HepG2 (cell line): ENCODE results near the gene OS9. TPM values are rescaled to one million over a fixed set of nuclear protein-coding genes. Genes with fewer than 3 reads are reported as not detected.

ENCODE experiments used
- ATF7 ChIP-seq, 2 experiments: fragments of 450-650 bp in 1 of 2; sonication (generic) in 1 of 2; formaldehyde crosslinking in 1 of 2; IDR thresholded peaks; 2 replicates each; pipeline versions ENCODE4 v1.4.0 to v1.6.1; 2016 to 2020; ENCODE audit warnings: antibody characterized with exemption in 1 of 2, mild to moderate bottlenecking in 1 of 2, missing genetic modification reagents in 1 of 2
- FOSL1 ChIP-seq: sonication (generic); formaldehyde crosslinking; IDR thresholded peaks from 2 replicates; pipeline ENCODE4 v1.9.0; 2021; ENCODE audit warnings: missing genetic modification reagents, borderline replicate concordance
- FOXJ3 ChIP-seq: sonication (generic); formaldehyde crosslinking; IDR thresholded peaks from 2 replicates; pipeline ENCODE4 v1.4.0; 2020; ENCODE audit warnings: missing genetic modification reagents, mild to moderate bottlenecking, borderline replicate concordance
- GZF1 ChIP-seq: sonication (generic); formaldehyde crosslinking; IDR thresholded peaks from 2 replicates; pipeline ENCODE4 v1.5.1; 2020; ENCODE audit warnings: mild to moderate bottlenecking, missing genetic modification reagents
- HES4 ChIP-seq: sonication (generic); formaldehyde crosslinking; IDR thresholded peaks from 2 replicates; pipeline ENCODE4 v1.9.0; 2021; ENCODE audit warnings: mild to moderate bottlenecking, missing genetic modification reagents, borderline replicate concordance
- IRF2 ChIP-seq: IDR thresholded peaks from 2 replicates; pipeline ENCODE4 v1.6.1; 2018; ENCODE audit warnings: missing genetic modification reagents, missing compliant biosample characterization
- MAFG ChIP-seq: sonication (generic); formaldehyde crosslinking; IDR thresholded peaks from 2 replicates; pipeline ENCODE4 v1.5.1; 2020; ENCODE audit warnings: mild to moderate bottlenecking, missing genetic modification reagents
- MED1 ChIP-seq: sonication (generic); formaldehyde crosslinking; IDR thresholded peaks from 2 replicates; pipeline ENCODE4 v1.4.0; 2020; ENCODE audit warnings: missing genetic modification reagents
- NRL ChIP-seq: sonication (generic); formaldehyde crosslinking; IDR thresholded peaks from 2 replicates; pipeline ENCODE4 v1.5.0; 2020; ENCODE audit warnings: missing genetic modification reagents, mild to moderate bottlenecking, moderate library complexity, borderline replicate concordance
- PCBP1 ChIP-seq: fragments of 200-400 bp; formaldehyde crosslinking; IDR thresholded peaks from 2 replicates; pipeline ENCODE4 v1.6.1; 2017; ENCODE audit warnings: mild to moderate bottlenecking, low read depth, low read length, borderline replicate concordance
- PHF20 ChIP-seq: sonication (generic); formaldehyde crosslinking; IDR thresholded peaks from 2 replicates; pipeline ENCODE4 v1.5.0; 2020; ENCODE audit warnings: mild to moderate bottlenecking, missing genetic modification reagents
- RFXAP ChIP-seq: sonication (generic); formaldehyde crosslinking; IDR thresholded peaks from 2 replicates; pipeline ENCODE4 v1.4.0; 2020; ENCODE audit warnings: missing genetic modification reagents, borderline replicate concordance
- TCF7L2 ChIP-seq: IDR thresholded peaks from 2 replicates; pipeline ENCODE4 v1.6.1; 2011; ENCODE audit warnings: mild to moderate bottlenecking, low read depth, low read length, moderate library complexity
- TOE1 ChIP-seq: sonication (generic); formaldehyde crosslinking; IDR thresholded peaks from 2 replicates; pipeline ENCODE4 v1.4.0; 2020; ENCODE audit warnings: mild to moderate bottlenecking, missing genetic modification reagents
- ZBTB38 ChIP-seq: sonication (generic); formaldehyde crosslinking; IDR thresholded peaks from 2 replicates; pipeline ENCODE4 v1.5.1; 2020; ENCODE audit warnings: mild to moderate bottlenecking, missing genetic modification reagents
- ZNF251 ChIP-seq: sonication (generic); formaldehyde crosslinking; IDR thresholded peaks from 2 replicates; pipeline ENCODE4 v1.9.0; 2021; ENCODE audit warnings: mild to moderate bottlenecking, missing genetic modification reagents
- ZNF296 ChIP-seq: sonication (generic); formaldehyde crosslinking; conservative IDR thresholded peaks from 2 replicates; pipeline ENCODE4 v1.5.0; 2020; ENCODE audit warnings: mild to moderate bottlenecking, missing genetic modification reagents
- ZNF317 ChIP-seq: sonication (generic); formaldehyde crosslinking; IDR thresholded peaks from 2 replicates; pipeline ENCODE4 v1.5.0; 2020; ENCODE audit warnings: mild to moderate bottlenecking, missing genetic modification reagents
- ZNF496 ChIP-seq: sonication (generic); formaldehyde crosslinking; IDR thresholded peaks from 2 replicates; pipeline ENCODE4 v1.8.1; 2023; ENCODE audit warnings: mild to moderate bottlenecking, moderate library complexity, missing genetic modification reagents; ENCODE audit not compliant: insufficient replicate concordance
- ZNF510 ChIP-seq: sonication (generic); formaldehyde crosslinking; IDR thresholded peaks from 2 replicates; pipeline ENCODE4 v1.4.0; 2020; ENCODE audit warnings: low read depth, mild to moderate bottlenecking, missing genetic modification reagents
- ZNF614 ChIP-seq: IDR thresholded peaks from 2 replicates; pipeline ENCODE4 v1.6.1; 2018; ENCODE audit warnings: missing biosample characterization, missing genetic modification reagents, inconsistent platforms, borderline replicate concordance
- ZNF883 ChIP-seq: sonication (generic); formaldehyde crosslinking; IDR thresholded peaks from 2 replicates; pipeline ENCODE4 v1.5.1; 2020; ENCODE audit warnings: mild to moderate bottlenecking, missing genetic modification reagents; ENCODE audit errors: not compliant biosample characterization
- polyA plus RNA-seq, 8 experiments: library from polyadenylated mRNA; depleted of rRNA in 3 of 8; stranded (reverse) in 7 of 8; unstranded in 1 of 8; fragments of >200 nt; fragmentation: Illumina TruSeq in 4 of 8; extraction: Trizol in 4 of 8; gene quantifications; 2 replicates each; pipeline versions ENCODE4 v1.2.1 to v1.2.3, GENCODE V29; 2011 to 2016; ENCODE audit warnings: low read depth in 4 of 8, missing spikeins in 1 of 8, mixed read lengths in 1 of 8; ENCODE audit not compliant: insufficient read depth in 1 of 8
- total RNA-seq, 5 experiments: library from RNA; depleted of rRNA; stranded (reverse); fragments of >200 nt; fragmentation: Illumina TruSeq; extraction: Trizol; gene quantifications; 2 replicates each; pipeline ENCODE4 v1.2.3, GENCODE V29; 2016; ENCODE audit warnings: low read depth in 1 of 5
- TF ChIP-seq, protein P1 (sequence below): sonication (generic); formaldehyde crosslinking; IDR thresholded peaks from 2 replicates; pipeline ENCODE4 v1.5.0; 2020; ENCODE audit warnings: missing genetic modification reagents
- TF ChIP-seq, protein P2 (sequence below): sonication (generic); formaldehyde crosslinking; IDR thresholded peaks from 2 replicates; pipeline ENCODE4 v1.4.0; 2020; ENCODE audit warnings: missing genetic modification reagents
- TF ChIP-seq, protein P3 (sequence below): sonication (generic); formaldehyde crosslinking; IDR thresholded peaks from 2 replicates; pipeline ENCODE4 v1.4.0; 2020; ENCODE audit warnings: missing genetic modification reagents
- TF ChIP-seq, protein P4 (sequence below): IDR thresholded peaks from 2 replicates; pipeline ENCODE4 v1.6.1; 2016; ENCODE audit warnings: low read depth, borderline replicate concordance

OS9 gene
- total and polyA plus RNA-seq, 2 of the 13 experiments (the other 11 are each of a cell fraction or from before 2014, with no cell fraction given) = 156 to 206 TPM

DNA sequence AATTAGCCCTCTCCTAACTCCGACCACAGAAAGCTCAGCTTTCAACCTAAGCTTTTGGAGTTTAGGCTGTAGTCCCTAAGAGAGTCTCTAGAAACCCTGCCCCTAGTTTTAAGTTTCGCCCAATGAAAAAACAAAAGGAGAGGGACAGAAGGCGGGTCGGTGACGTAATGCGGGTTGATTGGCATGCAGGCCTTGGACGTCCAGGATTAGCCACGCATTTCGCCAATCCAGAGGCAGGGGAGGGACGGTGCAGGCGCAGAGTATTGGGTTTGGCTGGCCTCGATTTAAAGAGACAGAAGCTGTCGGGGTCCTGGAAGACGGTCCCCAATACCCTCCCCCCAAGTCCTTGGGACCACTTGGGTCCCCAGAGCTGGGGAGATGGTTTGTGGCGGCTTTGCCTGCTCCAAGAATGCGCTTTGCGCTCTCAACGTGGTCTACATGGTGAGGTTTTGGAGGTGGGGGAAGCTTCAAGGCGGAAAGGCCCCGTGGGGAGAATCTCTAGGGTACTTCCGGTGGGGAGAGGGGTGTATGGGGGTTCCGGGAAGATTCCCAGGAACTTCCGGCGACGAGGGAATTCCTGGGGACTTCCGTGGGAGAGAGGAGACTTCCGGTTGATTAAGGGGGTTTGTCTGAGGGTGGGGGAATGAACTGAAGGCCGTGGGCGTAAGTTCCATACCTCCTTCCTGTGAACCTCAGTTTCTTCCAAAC is 51.0 kb downstream of the OS9 start, which contains the start of gene TSPAN31 (continued):
- TF ChIP-seq, protein P1, sequence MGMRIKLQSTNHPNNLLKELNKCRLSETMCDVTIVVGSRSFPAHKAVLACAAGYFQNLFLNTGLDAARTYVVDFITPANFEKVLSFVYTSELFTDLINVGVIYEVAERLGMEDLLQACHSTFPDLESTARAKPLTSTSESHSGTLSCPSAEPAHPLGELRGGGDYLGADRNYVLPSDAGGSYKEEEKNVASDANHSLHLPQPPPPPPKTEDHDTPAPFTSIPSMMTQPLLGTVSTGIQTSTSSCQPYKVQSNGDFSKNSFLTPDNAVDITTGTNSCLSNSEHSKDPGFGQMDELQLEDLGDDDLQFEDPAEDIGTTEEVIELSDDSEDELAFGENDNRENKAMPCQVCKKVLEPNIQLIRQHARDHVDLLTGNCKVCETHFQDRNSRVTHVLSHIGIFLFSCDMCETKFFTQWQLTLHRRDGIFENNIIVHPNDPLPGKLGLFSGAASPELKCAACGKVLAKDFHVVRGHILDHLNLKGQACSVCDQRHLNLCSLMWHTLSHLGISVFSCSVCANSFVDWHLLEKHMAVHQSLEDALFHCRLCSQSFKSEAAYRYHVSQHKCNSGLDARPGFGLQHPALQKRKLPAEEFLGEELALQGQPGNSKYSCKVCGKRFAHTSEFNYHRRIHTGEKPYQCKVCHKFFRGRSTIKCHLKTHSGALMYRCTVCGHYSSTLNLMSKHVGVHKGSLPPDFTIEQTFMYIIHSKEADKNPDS (CRISPR knock-in tag) = no peak
- no peak for TF ChIP-seq FOSL1 (CRISPR knock-in tag)
- 0 out of 2 replicates have a peak, but pooled peaks have one; percentile 16 for TF ChIP-seq NRL (CRISPR knock-in tag)
- TF ChIP-seq, protein P2, sequence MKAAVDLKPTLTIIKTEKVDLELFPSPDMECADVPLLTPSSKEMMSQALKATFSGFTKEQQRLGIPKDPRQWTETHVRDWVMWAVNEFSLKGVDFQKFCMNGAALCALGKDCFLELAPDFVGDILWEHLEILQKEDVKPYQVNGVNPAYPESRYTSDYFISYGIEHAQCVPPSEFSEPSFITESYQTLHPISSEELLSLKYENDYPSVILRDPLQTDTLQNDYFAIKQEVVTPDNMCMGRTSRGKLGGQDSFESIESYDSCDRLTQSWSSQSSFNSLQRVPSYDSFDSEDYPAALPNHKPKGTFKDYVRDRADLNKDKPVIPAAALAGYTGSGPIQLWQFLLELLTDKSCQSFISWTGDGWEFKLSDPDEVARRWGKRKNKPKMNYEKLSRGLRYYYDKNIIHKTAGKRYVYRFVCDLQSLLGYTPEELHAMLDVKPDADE (CRISPR knock-in tag) = no peak
- TF ChIP-seq ATF7 (IDR thresholded peaks at IDR 0.05) = peak; percentile 98
- TF ChIP-seq ATF7 (CRISPR knock-in tag; IDR thresholded peaks at IDR 0.05) = 0 out of 2 replicates have a peak, but pooled peaks have one; percentile 19
- no peak for TF ChIP-seq ZNF510 (CRISPR knock-in tag)
- TF ChIP-seq HES4 (CRISPR knock-in tag) = no peak
- peak; percentile 23; the same call in 1 of the 2 replicates for TF ChIP-seq IRF2
- TF ChIP-seq TOE1 (CRISPR knock-in tag) = no peak
- no peak for TF ChIP-seq ZBTB38
- no peak for TF ChIP-seq TCF7L2
- no peak for TF ChIP-seq FOXJ3 (CRISPR knock-in tag)
- no peak for TF ChIP-seq MAFG (CRISPR knock-in tag)
- TF ChIP-seq RFXAP (CRISPR knock-in tag) = peak; percentile 89
- peak; percentile 79 for TF ChIP-seq PHF20 (CRISPR knock-in tag)
- no peak for TF ChIP-seq ZNF296 (CRISPR knock-in tag)
- no peak for TF ChIP-seq ZNF251
- 0 out of 2 replicates have a peak, but pooled peaks have one; percentile 27 for TF ChIP-seq PCBP1
- no peak for TF ChIP-seq ZNF614 (CRISPR knock-in tag)
- TF ChIP-seq MED1 (CRISPR knock-in tag) = 0 out of 2 replicates have a peak, but pooled peaks have one; percentile 25
- TF ChIP-seq, protein P3, sequence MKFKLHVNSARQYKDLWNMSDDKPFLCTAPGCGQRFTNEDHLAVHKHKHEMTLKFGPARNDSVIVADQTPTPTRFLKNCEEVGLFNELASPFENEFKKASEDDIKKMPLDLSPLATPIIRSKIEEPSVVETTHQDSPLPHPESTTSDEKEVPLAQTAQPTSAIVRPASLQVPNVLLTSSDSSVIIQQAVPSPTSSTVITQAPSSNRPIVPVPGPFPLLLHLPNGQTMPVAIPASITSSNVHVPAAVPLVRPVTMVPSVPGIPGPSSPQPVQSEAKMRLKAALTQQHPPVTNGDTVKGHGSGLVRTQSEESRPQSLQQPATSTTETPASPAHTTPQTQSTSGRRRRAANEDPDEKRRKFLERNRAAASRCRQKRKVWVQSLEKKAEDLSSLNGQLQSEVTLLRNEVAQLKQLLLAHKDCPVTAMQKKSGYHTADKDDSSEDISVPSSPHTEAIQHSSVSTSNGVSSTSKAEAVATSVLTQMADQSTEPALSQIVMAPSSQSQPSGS = peak; percentile 81
- peak; percentile 55 for TF ChIP-seq ZNF883 (CRISPR knock-in tag)
- TF ChIP-seq, protein P4, sequence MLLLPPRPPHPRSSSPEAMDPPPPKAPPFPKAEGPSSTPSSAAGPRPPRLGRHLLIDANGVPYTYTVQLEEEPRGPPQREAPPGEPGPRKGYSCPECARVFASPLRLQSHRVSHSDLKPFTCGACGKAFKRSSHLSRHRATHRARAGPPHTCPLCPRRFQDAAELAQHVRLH (CRISPR knock-in tag) = no peak
- TF ChIP-seq GZF1 (CRISPR knock-in tag) = no peak
- no peak for TF ChIP-seq ZNF317 (CRISPR knock-in tag)
- no peak for TF ChIP-seq ZNF496 (CRISPR knock-in tag)
